BJ (cell line): Measurements from ENCODE around the gene OSGEP. TPM values are rescaled to one million over a fixed set of nuclear protein-coding genes. Genes with fewer than 3 reads are reported as not detected.
A peak's percentile ranks its signal among the peaks of the same experiment; 100 is the strongest.

Source experiments
- CTCF ChIA-PET: fragments of 350-600 bp; formaldehyde crosslinking; extraction: SDS; loops from one replicate; lab custom pipeline; 2021; ENCODE audit warnings: antibody characterized with exemption, inconsistent platforms; lab: Yijun Ruan, JAX
- POLR2A ChIA-PET: fragments of 300-600 bp; sonication (Branson Sonifier 250); formaldehyde crosslinking; extraction: SDS; loops from one replicate; lab custom pipeline; 2021; ENCODE audit warnings: antibody characterized with exemption; lab: Charles Lee
- DNase-seq: peaks from one replicate; pipeline ENCODE4 v3.0.0-alpha.2; 2011; ENCODE audit warnings: low read depth
- H3K27me3 ChIP-seq: 2 replicates; pipeline ENCODE4 v1.6.0; 2011; ENCODE audit warnings: low read length; ENCODE audit not compliant: control insufficient read depth, insufficient read depth
- H3K36me3 ChIP-seq: 2 replicates; pipeline ENCODE4 v1.5.1; 2011; ENCODE audit warnings: low read length; ENCODE audit not compliant: control insufficient read depth, insufficient read depth
- H3K4me3 ChIP-seq: 2 replicates; pipeline ENCODE4 v1.5.1; 2011; ENCODE audit warnings: low read depth, mild to moderate bottlenecking, control low read depth, low read length
- polyA plus RNA-seq: library from polyadenylated mRNA; depleted of rRNA; stranded (reverse); fragments of >200 nt; gene quantifications from 2 replicates; pipeline ENCODE4 v1.2.3, GENCODE V29; 2011
- TF ChIP-seq, protein P1 (sequence below): IDR thresholded peaks from 2 replicates; pipeline ENCODE4 v1.5.1; 2011; ENCODE audit warnings: low read depth, mild to moderate bottlenecking, control low read depth, inconsistent platforms, low read length, moderate library complexity; ENCODE audit not compliant: insufficient read depth

The OSGEP gene
- polyA plus RNA-seq, 1 experiment = 28.9 TPM

DNA sequence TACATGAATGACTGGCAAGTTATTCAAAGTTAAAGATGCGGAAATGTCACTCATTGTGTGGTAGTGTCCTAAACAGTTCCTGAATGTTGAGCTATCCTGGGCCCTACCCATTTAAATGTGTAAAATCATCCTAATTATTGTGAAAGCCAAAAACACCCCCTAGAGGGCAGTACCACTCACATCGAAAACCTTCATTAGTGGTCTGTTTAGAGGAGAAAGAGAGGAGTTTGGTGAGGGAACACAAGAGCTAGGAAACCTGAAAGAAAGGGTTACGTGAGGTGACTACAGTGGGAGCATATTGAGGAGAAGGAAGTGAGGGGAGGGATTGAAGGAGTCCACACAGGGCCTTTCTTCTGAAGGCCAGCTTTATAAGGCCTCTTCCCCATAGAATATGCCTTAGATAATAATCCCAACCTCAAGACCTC is 38.8 kb downstream of the OSGEP start:
- ChIA-PET CTCF (interaction anchor here (0.7 to 3.8 kb wide), 20 partner anchors 9 to 275 kb away, joined by 3 to 25 read pairs (median 5); partner anchors contain the start of genes APEX1, KLHL33, OSGEP and PIP4P1), POLR2A (interaction anchor here (0.5 to 1.0 kb wide), 2 partner anchors 54 to 73 kb away, joined by 3 read pairs; no protein-coding TSS in a partner anchor)
- H3K27me3 ChIP-seq = no peaks in the 10 kb centered on the region
- TF ChIP-seq, protein P1, sequence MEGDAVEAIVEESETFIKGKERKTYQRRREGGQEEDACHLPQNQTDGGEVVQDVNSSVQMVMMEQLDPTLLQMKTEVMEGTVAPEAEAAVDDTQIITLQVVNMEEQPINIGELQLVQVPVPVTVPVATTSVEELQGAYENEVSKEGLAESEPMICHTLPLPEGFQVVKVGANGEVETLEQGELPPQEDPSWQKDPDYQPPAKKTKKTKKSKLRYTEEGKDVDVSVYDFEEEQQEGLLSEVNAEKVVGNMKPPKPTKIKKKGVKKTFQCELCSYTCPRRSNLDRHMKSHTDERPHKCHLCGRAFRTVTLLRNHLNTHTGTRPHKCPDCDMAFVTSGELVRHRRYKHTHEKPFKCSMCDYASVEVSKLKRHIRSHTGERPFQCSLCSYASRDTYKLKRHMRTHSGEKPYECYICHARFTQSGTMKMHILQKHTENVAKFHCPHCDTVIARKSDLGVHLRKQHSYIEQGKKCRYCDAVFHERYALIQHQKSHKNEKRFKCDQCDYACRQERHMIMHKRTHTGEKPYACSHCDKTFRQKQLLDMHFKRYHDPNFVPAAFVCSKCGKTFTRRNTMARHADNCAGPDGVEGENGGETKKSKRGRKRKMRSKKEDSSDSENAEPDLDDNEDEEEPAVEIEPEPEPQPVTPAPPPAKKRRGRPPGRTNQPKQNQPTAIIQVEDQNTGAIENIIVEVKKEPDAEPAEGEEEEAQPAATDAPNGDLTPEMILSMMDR = peak; percentile 69
- no peaks in the 10 kb centered on the region for H3K36me3 ChIP-seq
- no peak for DNase-seq
- H3K4me3 ChIP-seq = no peak overlapping the region

DNA sequence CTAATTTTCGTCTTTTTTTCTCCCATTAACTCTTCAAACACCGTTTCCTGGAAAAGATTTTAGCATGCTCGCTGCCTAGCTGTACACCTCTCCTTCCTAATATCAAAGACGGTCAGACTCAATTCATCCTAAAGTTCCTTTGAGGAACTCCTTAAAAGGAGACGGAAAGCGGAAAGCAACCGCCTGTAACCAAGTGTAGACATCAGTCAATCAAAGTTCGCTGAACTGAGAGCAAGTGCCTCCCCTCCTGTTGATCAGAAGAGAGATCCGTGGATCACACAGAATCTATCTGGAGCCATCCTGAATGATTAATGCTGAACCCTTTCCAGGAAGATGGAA is 40.9 kb downstream of the OSGEP start:
- H3K4me3 ChIP-seq = peak overlapping the region; percentile 67
- DNase-seq = no peak
- ChIA-PET POLR2A (no interaction called here), CTCF (interaction anchor here (0.7 to 3.8 kb wide), 11 partner anchors 8 to 196 kb away, joined by 3 to 25 read pairs (median 11); partner anchors contain the start of genes APEX1, KLHL33 and OSGEP)
- H3K27me3 ChIP-seq = no peaks in the 10 kb centered on the region
- no peaks in the 10 kb centered on the region for H3K36me3 ChIP-seq
- TF ChIP-seq, protein P1 = no peak

DNA sequence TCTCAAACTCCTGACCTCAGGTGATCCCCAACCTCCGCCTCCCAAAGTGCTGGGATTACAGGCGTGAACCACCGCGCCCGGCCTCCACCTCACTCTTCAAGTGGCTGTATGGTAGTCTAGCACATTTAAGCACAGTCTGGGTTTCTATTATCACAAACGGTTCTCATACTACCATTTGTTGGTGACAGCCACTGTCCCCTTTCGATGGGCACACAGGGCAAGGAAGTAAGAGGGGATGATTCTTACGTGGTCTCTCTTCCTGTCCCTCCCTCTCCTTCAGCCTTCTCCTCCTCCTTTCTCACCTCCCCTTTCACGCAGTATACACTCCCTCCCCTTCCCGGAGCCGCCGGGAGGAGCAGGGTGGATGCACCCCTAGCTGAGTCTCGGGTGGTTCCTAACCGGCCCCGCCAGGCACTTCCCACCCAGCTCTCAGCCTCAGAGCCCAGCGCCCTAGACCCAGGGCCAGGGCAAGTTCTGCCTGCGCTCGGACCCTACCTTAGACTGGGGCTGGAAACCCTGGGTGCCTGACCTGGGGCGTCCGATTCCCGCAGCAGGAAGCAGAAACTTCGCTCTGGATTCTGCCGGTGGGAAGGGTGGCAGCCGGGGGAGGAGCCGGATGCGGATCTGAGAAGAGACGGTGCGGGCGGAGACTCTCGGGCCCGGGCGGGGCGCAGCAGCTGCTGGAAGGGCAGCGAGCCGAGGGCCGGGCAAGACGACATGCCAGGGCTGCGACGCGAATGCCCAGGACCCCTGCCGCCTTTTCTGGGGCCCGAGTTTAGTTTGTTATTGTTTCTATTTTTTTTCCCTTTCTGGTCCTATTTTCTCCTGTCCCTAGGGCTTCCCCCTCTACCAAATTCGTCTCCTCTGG is 41.5 kb downstream of the OSGEP start, which contains the start of gene TEP1:
Gene TEP1, minus strand, starts transcription at position 626 of the 868 bp plus-strand sequence. CDS start 5,062 bp downstream, outside the sequence.
- CTCF ChIA-PET = interaction anchor here (0.7 to 3.8 kb wide), 11 partner anchors 9 to 197 kb away, joined by 3 to 25 read pairs (median 11); partner anchors contain the start of genes APEX1, KLHL33 and OSGEP
- H3K4me3 ChIP-seq = peak within 1 kb of the TSS; percentile 67
- TF ChIP-seq, protein P1 = no peak
- H3K27me3 ChIP-seq = no peaks in the 10 kb centered on the region
- POLR2A ChIA-PET = no interaction called here
- DNase-seq = peak; percentile 34
- no peaks in the 10 kb centered on the region; the same call in 1 of the 2 replicates for H3K36me3 ChIP-seq

DNA sequence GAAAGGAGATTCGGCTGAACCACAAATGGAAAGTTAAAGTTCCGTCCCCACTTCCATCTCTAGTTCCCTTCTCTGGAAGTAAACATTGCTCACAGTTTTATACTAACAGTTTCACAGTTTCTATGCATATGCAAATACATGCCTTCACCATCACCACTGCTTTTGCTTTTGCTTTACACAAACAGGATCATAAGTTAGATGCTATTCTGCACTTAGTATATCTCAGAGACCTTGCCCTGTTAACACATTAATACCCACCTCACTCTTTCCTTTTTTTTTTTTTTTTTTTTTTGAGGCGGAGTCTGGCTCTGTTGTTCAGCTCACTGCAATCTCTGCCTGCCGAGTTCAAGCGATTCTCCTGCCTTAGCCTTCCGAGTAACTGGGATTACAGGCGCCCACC is 42.2 kb downstream of the OSGEP start:
- Histone ChIP-seq H3K27me3 (no peaks in the 10 kb centered on the region), H3K36me3 (peaks cover 4% of the 10 kb centered on the region), H3K4me3 (peak overlapping the region; percentile 67)
- ChIA-PET CTCF (interaction anchor here (0.6 to 3.8 kb wide), 3 partner anchors 9 to 618 kb away, joined by 3 to 12 read pairs (median 5); no protein-coding TSS in a partner anchor), POLR2A (no interaction called here)
- TF ChIP-seq, protein P1 = no peak
- no peak for DNase-seq

DNA sequence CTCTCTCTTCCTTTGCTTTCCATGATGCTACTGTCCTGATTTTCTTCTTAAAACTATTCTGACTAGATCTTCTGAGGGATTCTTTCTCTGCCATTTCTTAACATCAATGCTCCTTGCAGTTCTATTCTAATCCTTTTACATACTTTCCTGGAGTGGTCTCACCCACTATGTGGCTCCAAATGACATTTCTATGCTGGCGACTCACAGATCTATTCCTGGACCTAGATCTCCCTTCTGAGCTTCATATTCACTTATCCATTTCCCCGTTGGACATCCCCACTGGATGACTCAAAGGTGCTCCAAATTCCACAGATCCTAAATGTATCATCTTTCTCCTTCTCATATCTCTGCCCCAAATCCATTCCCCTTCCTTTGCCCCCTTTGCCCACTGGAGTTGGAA is 45.4 kb downstream of the OSGEP start:
- H3K4me3 ChIP-seq = no peak overlapping the region
- ChIA-PET CTCF (interaction anchor here (0.9 to 1.0 kb wide), 2 partner anchors 27 to 282 kb away, joined by 3 read pairs; partner anchors contain the start of gene KLHL33), POLR2A (no interaction called here)
- TF ChIP-seq, protein P1 = no peak
- H3K36me3 ChIP-seq = peaks cover 16% of the 10 kb centered on the region
- no peaks in the 10 kb centered on the region for H3K27me3 ChIP-seq
- no peak for DNase-seq
